Colonic mucosa (tissue), 4 donors: Measurements from ENCODE around the gene SINHCAF. TPM values are rescaled to one million over a fixed set of nuclear protein-coding genes. Genes with fewer than 3 reads are reported as not detected.
"Not testable (repeated sequence)": the region's sequence is repeated elsewhere in the genome, so short reads cannot be mapped to it uniquely, and the experiment has no call there.

ENCODE experiments used
- DNase-seq: peaks from one replicate; pipeline ENCODE4 v3.0.0-alpha.2; 2020
- H3K27ac ChIP-seq: fragments of 200-600 bp; one replicate; pipeline ENCODE4 v1.8.0; 2021
- H3K27me3 ChIP-seq: fragments of 200-600 bp; one replicate; pipeline ENCODE4 v1.8.0; 2021
- H3K36me3 ChIP-seq: fragments of 200-600 bp; one replicate; pipeline ENCODE4 v1.8.0; 2021
- H3K4me1 ChIP-seq: fragments of 200-600 bp; one replicate; pipeline ENCODE4 v1.8.0; 2021; ENCODE audit warnings: mild to moderate bottlenecking
- H3K4me3 ChIP-seq: fragments of 200-600 bp; one replicate; pipeline ENCODE4 v1.8.0; 2021
- H3K9ac ChIP-seq, 2 donors: one replicate each; pipeline ENCODE4 v1.7.0; 2013; ENCODE audit warnings: control low read depth in 2 of 2, low read depth in 2 of 2, low read length in 2 of 2
- H3K9me3 ChIP-seq: fragments of 200-600 bp; one replicate; pipeline ENCODE4 v1.8.0; 2021
- intact Hi-C: fragments of 100-400 bp; cut with DNase I; formaldehyde crosslinking; loops from one replicate; pipeline ENCODE4 v1.14.1; 2022
- total RNA-seq, 2 donors: library from RNA; stranded (reverse); fragmentation: NEBNext Ultra II Directional in 1 of 2; extraction: Animal tissue kit (Norgen Biotek cat#: 25700) in 1 of 2; gene quantifications; one replicate each; pipeline ENCODE4 v1.2.1, GENCODE V29; 2021
- TF ChIP-seq, protein P1 (sequence below): fragments of 200-600 bp; IDR thresholded peaks from one replicate; pipeline ENCODE4 v1.8.0; 2022; ENCODE audit warnings: antibody characterized with exemption, mild to moderate bottlenecking
- donor health status: healthy.
- donor health status: DM: no; HTN: no; CAD: no.
- donor health status: DM: no; HTN: no; CAD: no.

The SINHCAF gene
- total RNA-seq, 2 donors from 2014 or later: 58.9 to 107 TPM

- Histone ChIP-seq H3K9ac (no peak overlapping the region), H3K36me3 (peaks cover 8% of the 10 kb centered on the region), H3K27me3 (no peaks in the 10 kb centered on the region), H3K9me3 (no peaks in the 10 kb centered on the region), H3K4me1 (no peaks in the 10 kb centered on the region), H3K27ac (no peak overlapping the region), H3K4me3 (no peak overlapping the region)
- intact Hi-C loops: no loop called here
- no peak for DNase-seq
- TF ChIP-seq, protein P1, sequence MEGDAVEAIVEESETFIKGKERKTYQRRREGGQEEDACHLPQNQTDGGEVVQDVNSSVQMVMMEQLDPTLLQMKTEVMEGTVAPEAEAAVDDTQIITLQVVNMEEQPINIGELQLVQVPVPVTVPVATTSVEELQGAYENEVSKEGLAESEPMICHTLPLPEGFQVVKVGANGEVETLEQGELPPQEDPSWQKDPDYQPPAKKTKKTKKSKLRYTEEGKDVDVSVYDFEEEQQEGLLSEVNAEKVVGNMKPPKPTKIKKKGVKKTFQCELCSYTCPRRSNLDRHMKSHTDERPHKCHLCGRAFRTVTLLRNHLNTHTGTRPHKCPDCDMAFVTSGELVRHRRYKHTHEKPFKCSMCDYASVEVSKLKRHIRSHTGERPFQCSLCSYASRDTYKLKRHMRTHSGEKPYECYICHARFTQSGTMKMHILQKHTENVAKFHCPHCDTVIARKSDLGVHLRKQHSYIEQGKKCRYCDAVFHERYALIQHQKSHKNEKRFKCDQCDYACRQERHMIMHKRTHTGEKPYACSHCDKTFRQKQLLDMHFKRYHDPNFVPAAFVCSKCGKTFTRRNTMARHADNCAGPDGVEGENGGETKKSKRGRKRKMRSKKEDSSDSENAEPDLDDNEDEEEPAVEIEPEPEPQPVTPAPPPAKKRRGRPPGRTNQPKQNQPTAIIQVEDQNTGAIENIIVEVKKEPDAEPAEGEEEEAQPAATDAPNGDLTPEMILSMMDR: no peak
Measured at GRCh38 chr12:31278424-31278823, 47.5 kb downstream of the SINHCAF start.

- H3K4me1 ChIP-seq: no peaks in the 10 kb centered on the region
- DNase-seq: no peak
- TF ChIP-seq, protein P1: no peak
- H3K27me3 ChIP-seq: no peaks in the 10 kb centered on the region
- H3K9ac ChIP-seq: no peak overlapping the region
- H3K9me3 ChIP-seq: no peaks in the 10 kb centered on the region
- intact Hi-C loops: no loop called here
- no peak overlapping the region for H3K4me3 ChIP-seq
- no peaks in the 10 kb centered on the region for H3K36me3 ChIP-seq
- no peak overlapping the region for H3K27ac ChIP-seq
Measured at GRCh38 chr12:31277081-31277480, 48.9 kb downstream of the SINHCAF start.

DNA sequence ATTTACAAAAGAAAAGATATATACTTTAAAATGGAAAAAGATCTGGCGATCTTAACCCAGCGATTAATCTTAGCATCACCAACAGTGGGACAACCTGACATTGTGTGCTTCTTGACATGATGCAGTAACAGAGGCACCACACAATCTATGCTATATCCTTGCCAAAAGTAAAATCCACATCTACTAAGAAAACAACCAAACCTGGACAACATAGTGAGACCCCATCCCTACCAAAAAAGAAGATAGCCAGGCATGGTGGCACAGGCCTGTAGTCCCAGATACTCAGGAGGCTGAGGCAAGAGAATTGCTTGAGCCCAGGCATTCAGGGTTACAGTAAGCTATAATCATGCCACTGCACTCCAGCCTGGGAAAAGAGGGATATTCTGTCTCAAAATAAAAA, 50.5 kb downstream of the SINHCAF start:
- TF ChIP-seq, protein P1: no peak
- H3K4me1 ChIP-seq: no peaks in the 10 kb centered on the region
- no peaks in the 10 kb centered on the region for H3K9me3 ChIP-seq
- no peaks in the 10 kb centered on the region for H3K36me3 ChIP-seq
- no peaks in the 10 kb centered on the region for H3K27me3 ChIP-seq
- H3K9ac ChIP-seq: no peak overlapping the region
- no peak overlapping the region for H3K27ac ChIP-seq
- H3K4me3 ChIP-seq: no peak overlapping the region
- no peak for DNase-seq
- intact Hi-C loops: no loop called here

DNA sequence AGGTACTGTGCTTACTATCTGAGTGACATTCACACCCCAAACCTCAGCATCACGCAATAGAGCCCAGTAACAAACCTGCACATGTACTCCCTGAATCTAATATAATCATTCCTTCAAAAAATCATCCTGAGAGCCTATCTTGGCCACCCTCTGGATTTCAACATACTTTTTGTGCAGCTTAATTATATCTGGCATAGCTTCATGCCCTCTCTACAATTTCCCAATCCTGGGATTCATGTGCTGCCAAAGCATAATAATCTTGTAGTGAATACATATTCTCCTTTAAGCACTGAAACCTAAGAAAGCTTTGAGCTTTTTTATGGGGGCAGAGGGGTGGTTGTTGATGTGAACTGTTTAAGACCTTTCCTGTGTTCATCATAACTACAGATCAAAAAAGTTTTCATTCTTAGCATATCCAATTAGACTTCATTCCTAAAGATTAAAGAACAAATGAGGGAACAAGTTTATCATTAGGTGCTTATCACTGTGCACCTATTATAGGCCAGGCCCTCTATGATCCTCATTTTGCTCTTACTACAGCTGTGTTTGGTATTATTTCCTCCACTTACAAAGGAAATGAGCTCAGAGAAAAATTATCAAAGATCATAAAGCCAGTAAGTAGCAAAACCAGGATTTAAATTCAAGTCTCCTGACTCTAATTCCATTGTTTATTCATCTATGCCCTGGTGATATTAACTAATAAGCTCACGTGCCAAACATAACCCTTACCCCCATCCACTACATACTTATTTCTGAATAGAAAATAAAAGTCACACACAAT, 51.2 kb downstream of the SINHCAF start:
- TF ChIP-seq, protein P1: no peak
- Histone ChIP-seq H3K27me3 (no peaks in the 10 kb centered on the region), H3K9me3 (no peaks in the 10 kb centered on the region), H3K4me3 (no peak overlapping the region), H3K4me1 (no peaks in the 10 kb centered on the region), H3K36me3 (no peaks in the 10 kb centered on the region), H3K9ac (no peak overlapping the region), H3K27ac (no peak overlapping the region)
- intact Hi-C loops: no loop called here
- no peak for DNase-seq

GRCh38 chr12:31273794-31274193, 52.2 kb downstream of the SINHCAF start:
- DNase-seq, H3K27me3 ChIP-seq, intact Hi-C loops, H3K4me1 ChIP-seq, H3K4me3 ChIP-seq, H3K9me3 ChIP-seq, H3K36me3 ChIP-seq, H3K27ac ChIP-seq, H3K9ac ChIP-seq: not testable (repeated sequence)

DNA sequence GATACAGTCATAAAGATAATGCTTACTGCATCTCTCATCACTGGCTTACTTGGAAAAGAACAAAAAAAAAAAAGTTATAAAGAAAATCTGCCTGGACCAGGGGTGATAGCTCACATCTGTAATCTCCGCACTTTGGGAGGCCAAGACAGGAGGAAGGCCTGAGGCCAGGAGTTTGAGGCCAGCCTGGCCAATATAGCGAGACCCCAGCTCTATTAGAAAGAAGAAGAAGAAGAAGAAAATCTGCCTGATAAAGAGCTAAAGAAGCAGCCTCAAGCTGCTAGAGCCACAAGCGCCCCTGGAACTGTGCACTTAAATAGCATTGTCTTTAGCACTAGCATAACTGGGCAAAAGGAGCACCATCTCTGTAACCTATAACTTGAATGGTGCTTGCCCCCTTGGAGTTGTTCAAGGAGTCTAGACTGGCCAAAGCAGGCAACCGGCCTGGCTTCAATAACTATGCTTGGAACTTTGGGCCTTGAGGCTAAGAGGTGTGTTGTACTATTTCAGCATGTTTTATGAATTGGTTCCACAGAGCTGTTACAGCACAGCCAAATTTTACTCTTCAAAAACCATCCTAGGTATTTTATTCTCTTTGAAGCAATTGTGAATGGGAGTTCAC, 53.2 kb downstream of the SINHCAF start:
- TF ChIP-seq, protein P1: no peak
- no peaks in the 10 kb centered on the region for H3K36me3 ChIP-seq
- H3K9ac ChIP-seq: no peak overlapping the region
- H3K27ac ChIP-seq: no peak overlapping the region
- H3K9me3 ChIP-seq: no peaks in the 10 kb centered on the region
- no peak overlapping the region for H3K4me3 ChIP-seq
- no peak for DNase-seq
- intact Hi-C loops: no loop called here
- no peaks in the 10 kb centered on the region for H3K4me1 ChIP-seq
- H3K27me3 ChIP-seq: no peaks in the 10 kb centered on the region
